Esophagus squamous epithelium (tissue), 4 donors: ENCODE measurements around the gene TLE5.

Source experiments
- CTCF ChIP-seq, 6 experiments: fragments of 450-650 bp in 4 of 6; fragments of 200-600 bp in 2 of 6; sonication (generic) in 2 of 6; IDR thresholded peaks; one replicate each; pipeline ENCODE4 v1.5.1; 2016 to 2019; ENCODE audit warnings: antibody characterized with exemption in 6 of 6, mild to moderate bottlenecking in 4 of 6, moderate library complexity in 4 of 6
- POLR2A ChIP-seq, 4 donors: fragments of 450-650 bp; IDR thresholded peaks; one replicate each; pipeline ENCODE4 v1.6.1; 2017; ENCODE audit warnings: antibody characterized with exemption in 4 of 4, mild to moderate bottlenecking in 4 of 4, moderate library complexity in 3 of 4

GRCh38 chr19:3015126-3016057 lies 46.9 kb downstream of the TLE5 start:
- TF ChIP-seq POLR2A (IDR thresholded peaks at IDR 0.05) (no peak), CTCF (IDR thresholded peaks at IDR 0.05) (no peak)
